CD4-positive, alpha-beta T cell treated with Interleukin-2 at 100 ng/mL for 4 hours (primary cell): ENCODE measurements around the gene NRXN3.

Experiments
- DNase-seq: peaks from one replicate; pipeline ENCODE4 v3.0.0-alpha.2; 2020; ENCODE audit warnings: low spot score

The NRXN3 gene

DNA sequence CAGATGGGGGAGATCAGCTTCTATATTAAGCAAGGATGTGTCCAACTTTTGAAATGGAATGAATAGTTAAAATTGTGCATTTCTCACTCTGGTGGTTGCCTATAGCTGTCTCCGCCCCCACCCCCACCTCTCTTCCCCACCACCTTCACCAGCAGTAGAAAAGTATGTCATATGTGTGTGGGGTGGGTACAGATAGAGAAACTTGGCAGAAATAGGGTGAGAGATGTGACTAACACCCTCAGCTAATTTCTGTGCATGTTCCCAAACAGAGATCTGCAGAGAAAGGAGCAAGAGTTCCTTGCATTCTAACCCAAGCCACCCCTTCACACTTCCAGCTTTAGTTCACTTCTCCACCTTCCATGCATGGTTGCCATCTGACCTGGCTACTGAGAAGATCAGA lies 980.1 kb downstream of the NRXN3 start:
- no peak for DNase-seq

DNA sequence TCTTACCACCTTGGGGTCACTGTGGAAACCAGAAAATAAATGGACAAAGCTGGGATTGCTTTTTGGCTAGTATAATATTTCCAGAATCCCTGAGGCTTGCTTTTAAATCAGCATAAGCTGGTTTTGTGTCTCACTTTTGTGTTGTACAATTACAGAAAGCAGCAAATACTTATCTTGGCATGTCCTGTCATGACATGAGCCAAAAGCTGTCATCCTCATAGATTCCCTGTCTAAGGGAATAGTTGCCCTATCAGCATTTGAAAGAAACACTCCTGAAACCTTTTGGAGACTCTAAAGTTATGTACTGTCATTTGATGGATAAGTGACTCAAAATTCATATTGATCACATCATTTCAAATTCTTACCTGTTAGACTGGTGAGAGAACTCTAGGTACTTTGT lies 987.2 kb downstream of the NRXN3 start:
- no peak for DNase-seq

DNA sequence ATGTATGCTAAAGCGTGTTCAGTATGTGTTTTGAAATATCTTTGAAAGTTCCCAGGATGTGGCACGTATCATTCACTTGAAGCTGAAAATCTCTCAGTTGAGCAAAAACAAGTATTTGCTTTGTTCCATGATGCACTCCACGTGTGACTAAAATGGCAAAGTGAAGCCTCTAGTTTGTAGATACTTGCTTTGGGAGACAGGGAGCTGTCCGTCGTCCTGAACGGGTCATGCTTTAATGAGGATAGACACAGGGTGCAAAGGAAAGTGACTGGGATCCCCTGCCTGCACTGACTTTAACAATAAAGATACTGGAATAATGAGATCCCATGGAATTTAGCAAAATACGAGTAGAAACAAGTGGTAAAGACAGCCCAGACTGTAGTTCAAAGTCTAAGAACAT lies 991.4 kb downstream of the NRXN3 start:
- no peak for DNase-seq

DNA sequence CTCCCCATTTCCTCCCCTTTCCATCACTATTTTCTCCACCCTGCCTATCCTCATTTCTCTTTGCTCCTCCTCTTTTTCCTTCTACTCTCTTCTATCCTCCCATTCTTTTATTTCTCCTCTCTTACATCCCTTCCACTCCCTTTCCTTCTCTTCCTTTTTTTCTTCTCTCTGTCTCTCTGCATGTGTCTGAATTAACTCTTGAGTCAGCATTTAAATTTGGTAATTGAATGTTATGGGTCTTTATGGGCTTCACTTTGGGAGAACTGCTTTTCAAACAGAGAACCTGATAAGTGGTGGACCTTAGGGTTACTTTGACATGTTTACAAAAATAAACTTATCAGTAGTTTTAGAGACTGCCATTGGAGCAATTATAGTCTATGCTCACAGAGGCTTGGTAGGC lies 992.7 kb downstream of the NRXN3 start:
- DNase-seq, result no peak

DNA sequence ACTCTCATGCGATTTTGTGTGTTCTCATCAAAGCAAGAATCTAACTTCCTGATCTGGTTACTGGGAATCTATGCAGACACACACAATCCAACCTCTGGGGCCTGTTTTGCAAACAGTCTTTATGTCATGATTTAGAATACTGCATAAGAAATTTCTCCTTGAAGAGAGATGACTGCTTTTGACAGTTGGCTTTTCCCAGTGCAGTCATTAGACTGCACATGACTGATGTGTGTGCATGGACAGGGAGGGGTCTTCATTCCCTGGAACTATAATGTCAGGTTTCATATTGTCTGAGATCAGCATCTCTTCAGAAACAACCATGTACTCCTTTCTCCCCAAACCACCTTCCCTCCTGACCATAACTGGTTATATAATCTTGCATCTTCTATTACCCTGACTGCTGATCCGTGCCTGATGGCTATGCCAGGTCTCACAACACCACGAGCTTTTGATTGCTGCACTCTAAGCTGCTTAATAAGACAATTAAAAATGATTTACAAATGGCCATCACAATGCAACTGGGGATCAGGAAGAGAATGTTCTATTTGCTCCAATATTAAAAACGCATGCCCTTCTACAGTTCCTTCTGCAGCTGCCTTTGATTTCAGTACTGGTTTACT lies 995.4 kb downstream of the NRXN3 start:
- DNase-seq, result no peak

DNA sequence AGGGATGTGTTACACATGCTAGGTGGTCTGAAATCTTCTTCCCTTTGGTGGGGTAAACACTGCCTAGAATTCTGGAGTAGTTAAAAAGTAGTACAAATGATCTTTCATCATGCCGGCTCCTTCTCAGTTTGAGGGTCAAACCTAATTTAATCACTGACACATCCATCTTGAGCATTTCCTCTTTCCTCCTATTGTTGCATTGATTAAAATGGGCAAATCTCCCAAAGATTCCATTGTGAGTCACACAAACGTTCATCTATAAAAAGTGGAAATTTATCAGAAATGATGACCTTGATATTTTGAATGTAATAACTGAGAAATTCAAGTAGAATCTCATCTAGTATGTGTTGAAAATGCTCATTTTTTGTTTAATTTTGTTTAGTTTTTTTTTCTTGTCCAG lies 996.0 kb downstream of the NRXN3 start:
- DNase-seq, result no peak

DNA sequence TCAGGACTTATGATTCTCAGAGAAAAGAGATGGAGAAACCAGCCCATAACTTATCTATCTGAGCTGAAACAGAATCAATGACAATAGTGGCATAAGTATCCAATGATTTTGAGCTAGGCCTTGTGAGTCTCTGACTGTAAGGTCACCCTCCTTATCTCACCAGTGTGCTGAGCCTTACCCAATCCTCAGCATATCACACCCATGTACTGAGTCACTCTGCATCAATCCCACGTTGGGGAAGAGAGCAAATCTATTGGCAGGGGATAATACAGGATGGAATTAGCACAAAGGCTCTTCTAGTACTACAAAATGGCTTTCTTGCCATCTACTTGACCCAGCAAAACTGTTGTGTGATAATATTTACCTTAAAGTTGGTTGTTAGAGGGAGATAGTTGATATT lies 997.8 kb downstream of the NRXN3 start:
- DNase-seq, result no peak

DNA sequence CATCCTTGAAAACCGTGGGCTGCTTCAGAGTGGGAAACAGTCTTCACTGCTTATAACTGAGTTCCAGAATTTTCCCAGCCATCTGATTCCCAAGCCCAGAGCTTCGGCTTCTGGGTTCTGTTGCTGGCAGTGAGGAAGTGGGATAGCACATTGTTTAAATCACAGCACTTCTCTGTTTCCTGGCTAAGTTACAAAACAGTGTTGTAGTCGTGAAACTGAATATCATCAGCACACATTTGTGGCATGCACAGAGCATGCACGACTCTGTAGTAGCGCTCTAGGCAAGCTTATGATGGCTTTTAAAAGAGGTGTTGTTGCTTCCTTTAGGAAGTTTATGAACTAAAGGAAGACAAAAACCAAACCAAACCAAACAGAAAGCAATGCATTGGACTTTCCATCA lies 1005.5 kb downstream of the NRXN3 start:
- DNase-seq, result no peak

DNA sequence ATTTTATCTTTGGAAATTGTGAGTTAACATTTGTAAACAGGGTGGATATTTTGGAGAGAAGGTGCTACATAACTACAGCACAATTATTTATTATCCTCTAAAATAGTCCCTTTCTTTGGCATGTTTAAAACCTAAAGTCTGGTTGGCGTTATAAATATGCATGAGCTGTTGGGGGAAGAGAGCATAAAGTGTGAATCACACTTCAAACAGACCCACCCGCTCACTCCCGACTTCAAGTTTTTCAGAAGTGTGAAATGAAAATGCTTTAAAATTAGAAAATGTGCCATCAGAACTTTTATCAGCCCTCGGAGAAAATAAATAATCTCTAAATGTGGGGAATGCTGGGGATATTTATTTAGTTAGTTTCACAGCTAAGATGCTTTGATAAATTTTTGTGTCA lies 1006.9 kb downstream of the NRXN3 start:
- no peak for DNase-seq

DNA sequence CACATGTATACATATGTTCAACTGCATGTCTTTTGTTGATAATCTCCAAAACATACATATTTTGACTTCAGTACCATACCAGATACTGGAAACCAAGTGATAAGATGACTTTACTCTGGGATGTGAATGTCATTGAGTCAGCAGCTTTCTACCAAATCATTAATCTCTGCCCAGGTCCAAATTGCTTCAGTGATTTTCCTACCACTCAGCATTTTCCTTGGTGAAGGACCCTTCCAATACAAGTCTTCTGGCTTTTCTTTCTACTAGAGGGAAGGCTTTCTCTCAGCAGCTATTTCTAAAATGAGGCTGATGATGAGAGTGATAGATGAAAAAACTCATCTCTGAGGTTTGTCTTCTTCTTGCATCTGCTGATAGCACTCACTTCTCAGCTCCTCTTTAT lies 1008.5 kb downstream of the NRXN3 start:
- no peak for DNase-seq

DNA sequence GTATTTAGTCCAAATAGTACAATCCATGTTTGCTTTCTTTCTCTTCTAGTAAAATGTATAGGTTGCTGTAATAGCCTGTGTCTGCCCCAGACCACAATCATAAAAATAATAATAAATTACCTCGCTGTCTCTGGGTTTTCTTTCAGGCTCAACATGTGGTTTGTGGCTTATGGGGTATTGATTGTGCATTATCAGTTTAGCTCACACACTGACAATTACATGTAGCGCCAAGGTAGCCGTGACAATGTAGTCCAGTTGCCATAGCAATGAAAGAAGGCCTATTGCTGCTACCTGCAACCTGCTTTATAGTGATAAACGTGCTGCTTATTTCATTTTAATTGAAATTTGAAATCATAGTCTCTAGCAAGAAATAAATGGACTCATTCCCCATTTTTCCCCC lies 1009.8 kb downstream of the NRXN3 start:
- DNase-seq, result no peak

DNA sequence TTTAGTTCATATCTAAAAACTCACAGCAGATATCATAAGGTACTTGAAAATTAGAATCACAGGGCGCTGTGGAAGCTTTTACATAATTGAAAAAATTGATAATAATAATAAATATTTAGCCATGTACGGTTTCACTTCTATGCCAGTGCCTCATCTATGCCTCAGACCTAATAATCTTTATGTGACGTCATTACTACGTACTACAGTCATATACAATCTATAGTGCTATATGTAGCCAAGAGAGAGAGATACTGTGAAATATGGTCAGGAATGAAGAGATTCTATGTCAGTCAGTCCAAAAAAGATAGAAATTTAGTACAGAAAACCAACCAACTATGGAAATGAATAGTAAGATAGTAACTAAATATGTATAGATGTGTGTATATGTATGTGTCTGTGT lies 1010.5 kb downstream of the NRXN3 start:
- no peak for DNase-seq

DNA sequence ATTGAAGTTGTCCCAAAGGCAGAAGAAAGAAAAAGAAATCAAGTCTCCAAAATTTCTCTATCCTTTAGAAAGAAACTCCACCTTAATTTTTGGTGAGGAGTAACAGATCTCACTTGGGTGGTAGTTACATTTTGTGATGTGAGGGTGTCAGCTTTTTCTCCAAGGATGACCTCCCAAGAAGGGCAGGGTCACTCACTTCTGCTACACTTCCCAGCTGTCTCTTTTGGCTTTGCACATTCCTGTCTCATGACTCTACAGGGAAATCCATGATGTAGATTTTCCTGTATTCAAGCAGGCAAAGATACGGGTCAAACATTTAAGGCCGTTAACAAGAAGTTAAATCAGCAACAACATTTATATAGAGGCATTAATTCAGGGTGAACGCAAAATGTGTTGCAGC lies 1016.4 kb downstream of the NRXN3 start:
- no peak for DNase-seq

DNA sequence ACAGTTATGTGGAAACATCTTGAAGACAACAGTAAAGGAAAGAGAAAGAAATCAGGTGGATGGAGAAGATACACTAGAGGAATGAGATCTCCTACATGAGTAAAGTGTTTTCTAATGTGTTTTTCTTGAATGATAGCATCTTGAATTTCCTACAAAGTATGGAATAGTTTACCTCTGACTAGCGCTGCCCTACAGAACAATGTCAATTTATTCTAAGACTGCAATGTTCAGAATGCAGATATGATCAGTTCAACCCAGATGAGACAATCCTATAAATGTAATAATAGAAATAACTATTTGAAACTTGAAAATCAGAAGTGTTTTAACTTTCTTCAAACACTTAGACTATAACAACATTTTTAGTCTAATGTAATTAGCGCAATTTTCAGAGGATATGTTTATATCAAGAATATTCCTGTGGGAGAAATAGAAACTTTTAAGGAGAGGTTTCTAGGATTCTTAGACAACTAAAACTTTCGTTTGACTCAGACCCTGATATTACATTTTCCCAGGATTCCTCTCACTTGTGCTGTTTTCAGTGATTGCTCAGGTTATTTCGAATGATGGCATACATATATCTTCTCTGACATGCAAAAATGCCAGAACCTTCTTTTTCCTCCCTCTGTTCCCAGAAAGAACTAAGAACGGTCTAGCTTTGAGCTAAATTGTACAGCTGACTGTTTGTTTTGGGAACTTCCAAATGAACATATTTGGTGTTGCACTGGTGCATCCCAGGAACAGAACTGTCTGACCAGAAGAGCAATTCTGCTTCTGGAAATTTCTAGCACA lies 1023.7 kb downstream of the NRXN3 start:
- no peak for DNase-seq

DNA sequence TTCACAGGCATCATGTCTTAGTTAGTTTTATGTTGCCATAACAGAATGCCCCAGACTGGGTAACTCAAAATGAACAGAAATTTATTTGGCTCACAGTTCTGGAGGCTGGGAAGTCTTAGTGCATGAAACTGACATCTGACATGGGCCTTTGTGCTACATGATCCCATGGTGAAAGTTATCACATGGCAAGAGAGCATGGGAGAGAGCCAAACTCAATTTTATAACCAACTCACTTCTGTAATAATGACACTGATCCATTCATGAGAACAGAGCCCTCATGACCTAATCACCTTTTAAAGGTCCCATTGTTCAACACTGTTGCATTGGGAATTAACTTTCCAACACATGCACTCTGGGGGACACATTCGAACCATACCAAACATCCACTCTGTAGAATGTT lies 1026.0 kb downstream of the NRXN3 start:
- no peak for DNase-seq

DNA sequence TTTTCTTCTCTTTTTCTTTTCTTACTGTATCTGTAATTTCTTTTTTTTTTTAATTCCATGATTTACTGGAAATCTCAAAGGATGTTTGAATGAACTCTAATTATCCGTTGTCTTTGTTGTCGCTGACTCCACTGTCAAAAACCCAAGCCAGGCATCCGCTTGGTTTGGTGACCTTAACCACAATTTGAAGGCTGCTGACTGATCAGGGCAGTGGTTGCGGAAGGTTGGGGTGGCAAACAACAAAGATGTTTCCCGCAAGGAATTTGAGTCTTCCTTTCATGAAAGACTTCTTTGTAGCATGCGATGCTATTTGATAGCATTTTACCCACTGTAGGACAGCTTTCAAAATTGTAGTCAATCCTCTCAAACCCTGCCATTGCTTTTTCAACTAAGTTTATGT lies 1027.3 kb downstream of the NRXN3 start:
- no peak for DNase-seq

DNA sequence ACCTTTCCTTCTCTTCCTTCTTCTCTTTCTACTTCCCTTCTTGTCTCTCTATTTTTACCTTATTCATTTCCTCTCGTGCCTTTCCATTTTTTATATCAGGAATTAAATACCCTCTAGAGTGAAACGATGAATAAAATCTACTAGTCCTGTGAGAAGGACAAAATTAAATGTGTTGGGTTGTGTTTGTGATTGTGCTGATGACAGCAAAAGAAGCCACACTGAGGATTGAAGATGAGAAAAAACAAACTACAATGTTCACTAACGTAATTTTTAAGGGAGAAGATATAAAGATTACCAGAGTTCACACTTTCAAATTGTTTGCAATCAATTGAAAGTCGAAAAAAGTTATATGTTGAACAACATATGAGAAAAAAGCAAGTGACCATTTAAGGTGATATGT lies 1029.0 kb downstream of the NRXN3 start:
- no peak for DNase-seq

DNA sequence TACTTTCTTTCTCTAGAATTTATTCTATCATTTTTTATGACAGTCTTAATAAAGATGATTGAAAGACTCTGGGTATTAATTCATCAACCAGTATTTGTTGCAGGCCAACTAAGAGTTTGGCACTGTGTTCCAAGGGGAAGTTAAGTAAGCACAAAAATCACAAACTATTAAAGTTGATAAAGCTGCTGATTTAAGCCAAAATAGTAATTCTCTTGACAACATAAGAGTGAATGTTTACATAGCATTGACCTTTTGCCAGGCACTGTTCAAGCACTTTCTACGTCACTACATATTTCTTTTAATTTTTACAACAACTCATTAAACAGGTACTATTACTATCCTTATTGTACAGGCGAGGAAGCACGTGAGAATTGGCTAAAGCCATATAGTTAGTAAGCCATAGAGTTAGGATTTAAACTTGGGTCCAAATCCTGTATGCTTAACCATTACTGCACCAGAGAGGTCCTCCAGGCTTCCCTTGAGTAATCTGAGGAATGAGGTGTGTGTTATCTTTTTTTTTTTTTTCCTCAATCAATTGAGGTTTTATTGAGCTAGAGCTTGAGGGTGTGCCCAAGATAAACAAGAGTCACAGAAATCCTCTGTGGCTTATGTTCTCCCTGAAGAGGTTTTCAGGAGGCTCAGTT lies 1031.5 kb downstream of the NRXN3 start:
- DNase-seq, result no peak

DNA sequence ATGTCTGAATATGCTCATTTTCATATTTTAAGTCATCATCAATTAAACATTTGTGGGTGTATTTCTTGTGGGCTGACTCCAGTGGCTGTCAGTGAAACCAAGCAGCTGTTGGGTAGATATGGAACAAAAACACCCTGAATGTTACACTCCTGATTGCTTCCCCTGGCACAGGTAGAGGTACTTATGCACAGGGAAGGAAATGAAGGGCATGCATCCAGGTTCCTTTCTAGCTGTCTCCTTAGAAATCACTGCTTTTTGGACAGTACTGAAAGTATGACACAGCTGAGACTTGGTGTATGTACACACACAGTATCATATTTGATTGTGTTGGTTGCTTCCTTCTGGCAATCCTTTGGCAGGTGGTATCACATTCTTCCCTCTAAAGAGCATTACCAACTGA lies 1034.4 kb downstream of the NRXN3 start:
- no peak for DNase-seq

DNA sequence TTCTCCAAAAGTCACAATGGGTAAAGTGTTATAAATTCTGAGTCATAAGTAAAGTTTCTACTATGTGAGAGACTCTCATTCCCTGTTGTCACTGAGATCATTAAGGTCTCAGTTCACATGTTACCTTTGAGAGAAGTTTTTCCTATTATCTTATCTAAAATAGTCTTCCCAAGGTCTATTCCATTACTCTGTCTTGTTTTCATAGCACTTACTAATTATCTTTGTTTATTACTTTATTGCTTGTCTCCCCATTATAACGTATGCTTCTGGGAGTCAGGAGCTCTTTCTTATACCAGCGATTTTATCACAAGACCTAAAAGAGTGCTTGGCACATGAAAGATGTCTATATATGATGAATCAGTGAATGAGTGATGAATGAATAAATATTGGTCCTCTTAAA lies 1039.2 kb downstream of the NRXN3 start:
- DNase-seq, result no peak

DNA sequence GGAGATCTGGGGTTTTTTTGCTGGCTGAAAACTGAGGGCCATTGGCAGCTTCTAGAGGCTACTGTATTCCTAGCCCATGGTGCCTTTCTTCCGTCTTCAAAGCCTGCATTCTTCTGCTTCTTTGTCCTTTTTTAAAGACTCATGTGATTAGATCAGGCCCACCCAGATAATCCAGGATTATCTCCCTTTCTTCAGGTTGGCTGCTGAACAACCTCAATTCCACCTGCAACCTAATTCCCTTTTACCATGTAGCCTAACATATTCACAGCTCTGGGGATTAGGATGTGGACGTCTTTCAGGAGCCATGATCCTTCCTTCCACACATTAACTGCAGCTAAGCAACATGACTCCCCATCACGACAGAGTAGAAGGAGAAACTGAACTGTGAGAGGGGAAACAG lies 1055.6 kb downstream of the NRXN3 start:
- no peak for DNase-seq

DNA sequence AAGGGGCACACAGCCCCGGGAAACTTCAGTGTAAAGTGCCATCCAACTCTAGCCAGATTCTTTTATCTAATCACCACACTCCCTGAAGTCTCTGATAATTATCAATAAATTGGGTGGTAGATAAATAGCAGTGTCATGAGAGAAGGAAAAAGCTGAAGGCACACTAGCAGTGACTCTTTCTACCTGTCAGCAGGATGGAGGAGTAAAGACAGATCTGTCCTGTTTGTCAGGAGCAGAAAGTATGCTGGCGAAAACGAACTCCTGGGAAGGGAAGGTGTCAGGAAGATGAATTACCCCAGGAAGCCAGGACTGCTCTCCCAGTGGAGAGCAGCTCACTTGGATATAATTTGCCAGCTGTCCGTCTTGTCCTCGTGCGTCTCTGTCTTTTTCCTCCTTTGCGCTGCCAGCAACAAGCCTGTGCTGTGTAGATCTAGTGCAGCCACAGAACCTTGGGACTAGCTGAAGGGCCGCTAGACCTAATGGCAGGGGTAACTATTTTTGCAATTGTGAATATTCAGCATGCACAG lies 1059.3 kb downstream of the NRXN3 start:
- DNase-seq, result no peak

DNA sequence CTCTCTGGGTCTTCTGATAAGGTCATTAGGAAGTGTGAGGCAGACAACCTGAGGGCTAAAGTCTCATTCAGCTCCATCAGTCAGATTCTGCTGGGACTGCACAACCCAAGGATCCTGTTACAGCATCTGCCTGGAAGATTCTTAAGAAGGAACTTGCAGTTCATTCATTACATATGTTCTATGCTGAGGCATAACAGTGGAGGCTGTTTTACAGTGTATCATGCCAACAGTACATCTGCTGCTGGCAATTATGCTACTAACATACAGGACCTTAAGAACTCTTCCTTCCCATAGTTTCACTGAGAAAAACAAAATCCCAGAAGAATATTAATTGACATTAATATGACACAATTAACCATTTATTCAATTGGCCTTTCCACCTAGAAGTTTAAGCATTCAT lies 1072.5 kb downstream of the NRXN3 start:
- DNase-seq, result no peak
